ENCODE measurements around the gene L3HYPDH. TPM values are rescaled to one million over a fixed set of nuclear protein-coding genes. Genes with fewer than 3 reads are reported as not detected.

Gene L3HYPDH
- total RNA-seq, 1 donor from 2014 or later, result 8.8 TPM

- ATAC-seq (no peak), DNase-seq (ENCODE audit: missing footprints) (no peak)
- intact Hi-C loops (cut with DNase I), result no loop called here
Observed at GRCh38 chr14:59438195-59438647, 46.0 kb downstream of the L3HYPDH start.

DNA sequence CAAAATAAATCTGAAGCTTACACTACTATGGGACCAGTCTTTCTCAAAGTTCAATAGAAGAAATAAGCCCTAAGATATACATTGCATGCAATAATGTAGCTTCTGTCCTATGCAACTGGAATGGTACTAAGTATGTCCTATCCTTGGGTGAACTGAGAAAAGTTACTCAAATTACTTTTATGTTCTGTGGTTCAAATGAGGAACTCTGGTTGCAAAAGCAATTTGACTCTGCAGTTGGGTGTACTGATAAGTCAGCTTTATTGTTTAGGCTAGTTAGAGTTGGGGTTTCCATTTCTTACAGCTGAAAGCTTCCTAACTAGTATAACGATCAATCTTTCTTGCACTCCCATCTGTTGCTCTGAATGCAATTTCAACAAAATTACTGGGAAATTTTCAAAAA lies 48.2 kb downstream of the L3HYPDH start:
- intact Hi-C loops (cut with DNase I), result no loop called here
- ATAC-seq (no peak), DNase-seq (ENCODE audit: missing footprints) (no peak)

GRCh38 chr14:59435101-59435500 lies 49.1 kb downstream of the L3HYPDH start:
- no peak for ATAC-seq
- intact Hi-C loops (cut with DNase I), result no loop called here

GRCh38 chr14:59429790-59430189 lies 54.4 kb downstream of the L3HYPDH start:
- intact Hi-C loops (cut with DNase I), result loop anchor here (2.0 to 10.0 kb wide), 4 partner anchors 71 to 242 kb away; partner anchors contain the start of gene DAAM1
- ATAC-seq (peak; percentile 26), DNase-seq (ENCODE audit: missing footprints) (no peak)

More at GRCh38 chr14:59435101-59435500, 49.1 kb downstream of the L3HYPDH start:
- no peak for DNase-seq (ENCODE audit: missing footprints)

- ATAC-seq (no peak), DNase-seq (ENCODE audit: missing footprints) (no peak)
- intact Hi-C loops (cut with DNase I), result loop anchor here (2.0 to 10.0 kb wide), 4 partner anchors 70 to 241 kb away; partner anchors contain the start of gene DAAM1
Observed at GRCh38 chr14:59428581-59429012, 55.6 kb downstream of the L3HYPDH start.

GRCh38 chr14:59427653-59428580 lies 56.3 kb downstream of the L3HYPDH start:
- ATAC-seq, result peak; percentile 74
- intact Hi-C loops (cut with DNase I), result loop anchor here (2.0 to 10.0 kb wide), 4 partner anchors 69 to 241 kb away; partner anchors contain the start of gene DAAM1
- peak; percentile 87 for DNase-seq (ENCODE audit: missing footprints)

DNA sequence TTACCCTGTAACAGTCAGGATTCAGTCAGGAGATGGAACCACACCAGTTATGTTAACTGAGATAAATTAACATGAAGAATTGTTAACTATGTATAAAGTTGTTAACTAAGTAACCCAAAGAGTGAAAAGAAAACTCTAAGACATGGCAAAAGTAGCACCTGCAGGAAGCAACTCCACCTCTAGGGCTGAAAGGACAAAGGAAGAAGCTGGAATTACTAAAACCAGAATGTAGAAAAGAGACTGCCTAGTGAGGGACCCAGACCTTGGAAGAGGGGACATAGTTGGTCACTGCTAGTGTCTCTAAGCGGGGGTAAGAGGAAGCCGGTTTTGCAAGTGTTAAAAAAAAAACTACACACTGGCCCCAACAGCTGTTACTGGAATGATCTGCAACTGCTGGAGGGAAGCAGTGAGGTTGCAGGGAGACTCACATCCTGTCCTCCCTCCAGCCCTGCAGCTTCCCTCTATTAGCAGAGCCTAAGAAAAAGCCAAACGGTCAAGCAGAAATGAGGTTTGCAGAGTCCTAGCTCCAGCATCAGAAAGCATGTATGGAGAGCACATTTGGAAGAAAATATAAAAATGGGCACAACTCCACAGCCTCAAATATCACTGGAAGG lies 58.8 kb downstream of the L3HYPDH start:
- DNase-seq (ENCODE audit: missing footprints) (no peak), ATAC-seq (peak; percentile 58)
- intact Hi-C loops (cut with DNase I), result loop anchor here (5.0 to 10.0 kb wide), 3 partner anchors 93 to 238 kb away; partner anchors contain the start of gene DAAM1

DNA sequence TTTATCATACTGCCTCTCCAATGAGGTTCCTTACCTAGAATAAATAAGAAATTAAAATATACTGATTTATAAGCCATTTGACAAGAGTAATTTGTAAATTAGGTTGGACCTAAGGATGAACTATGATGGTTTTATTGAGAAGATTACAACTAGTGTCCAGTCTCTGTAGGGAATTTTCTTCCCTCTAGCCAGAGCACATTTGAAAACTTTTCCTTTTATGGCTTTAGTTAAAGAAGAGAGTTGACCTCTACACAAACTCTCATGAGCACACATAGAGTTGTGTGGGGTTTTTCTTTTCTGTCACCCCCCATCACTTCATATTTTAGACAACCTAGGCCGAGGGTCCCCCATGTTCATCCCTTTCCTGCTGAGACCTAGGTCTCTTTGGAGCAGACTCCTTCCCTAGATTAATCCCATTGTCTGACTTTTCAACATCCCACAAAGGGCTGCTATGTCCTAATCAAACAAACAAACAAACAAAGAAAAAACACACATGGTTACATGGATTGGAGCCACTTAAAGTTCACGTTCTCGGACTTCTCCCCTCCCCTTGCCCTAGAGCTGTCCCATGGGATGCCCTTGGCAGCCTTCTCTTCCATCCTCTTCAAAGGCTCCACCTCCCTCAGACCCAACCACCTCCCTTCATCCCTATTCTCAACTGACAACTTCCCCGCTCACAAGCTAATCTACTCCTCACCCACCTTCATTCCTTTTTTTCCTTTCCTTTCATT lies 59.7 kb downstream of the L3HYPDH start:
- DNase-seq (ENCODE audit: missing footprints) (peak; percentile 81), ATAC-seq (peak; percentile 78)
- intact Hi-C loops (cut with DNase I), result loop anchor here (5.0 to 10.0 kb wide), 3 partner anchors 92 to 237 kb away; partner anchors contain the start of gene DAAM1

Other genes with a start within 250 kb of the L3HYPDH start
- gene GPR135, start 19.0 kb downstream of the L3HYPDH start, total RNA-seq, result 1.5 TPM
- gene JKAMP, start 109 bp upstream of the L3HYPDH start, total RNA-seq, result 23.7 TPM
- gene CCDC175, start 92.4 kb upstream of the L3HYPDH start, total RNA-seq, result not detected